Keratinocyte (primary cell): ENCODE data around the gene NME3. TPM values are rescaled to one million over a fixed set of nuclear protein-coding genes. Genes with fewer than 3 reads are reported as not detected.

Source experiments
- DNase-seq: peaks from one replicate; pipeline ENCODE4 v3.0.0-alpha.2; 2011; ENCODE audit warnings: low read depth, missing footprints, low spot score
- FAIRE-seq: peaks from 2 replicates; lab custom pipeline; 2011; peaks lifted over from hg19 to GRCh38; lab: Jason Lieb, UNC
- H2AFZ ChIP-seq: 2 replicates; pipeline ENCODE4 v1.6.0; 2012; ENCODE audit warnings: low read length, control low read depth, inconsistent platforms; ENCODE audit not compliant: control insufficient read depth
- H3K27ac ChIP-seq: 2 replicates; pipeline ENCODE4 v1.5.1; 2011; ENCODE audit warnings: low read length; ENCODE audit not compliant: control insufficient read depth, insufficient read depth
- H3K27me3 ChIP-seq: 3 replicates; pipeline ENCODE4 v1.6.0; 2011; ENCODE audit warnings: low read length; ENCODE audit not compliant: control insufficient read depth, insufficient read depth; ENCODE audit errors: extremely low read depth
- H3K36me3 ChIP-seq, 2 experiments: 2 replicates in 1 of 2; 3 replicates in 1 of 2; pipeline ENCODE4 v1.5.1; 2011; ENCODE audit warnings: low read length in 2 of 2, mild to moderate bottlenecking in 1 of 2; ENCODE audit not compliant: control insufficient read depth in 2 of 2, insufficient read depth in 2 of 2; ENCODE audit errors: extremely low read depth in 1 of 2
- H3K4me1 ChIP-seq: 3 replicates; pipeline ENCODE4 v1.5.1; 2011; ENCODE audit warnings: low read length; ENCODE audit not compliant: control insufficient read depth, insufficient read depth; ENCODE audit errors: extremely low read depth
- H3K4me2 ChIP-seq: 3 replicates; pipeline ENCODE4 v1.6.0; 2011; ENCODE audit warnings: low read depth, low read length; ENCODE audit not compliant: control insufficient read depth, insufficient read depth; ENCODE audit errors: extremely low read depth
- H3K4me3 ChIP-seq, 3 experiments: fragments of 200-600 bp in 1 of 3; sonication (generic) in 1 of 3; 2 replicates in 2 of 3; 3 replicates in 1 of 3; pipeline ENCODE4 v1.5.1; 2011 to 2016; ENCODE audit warnings: low read length in 3 of 3, mild to moderate bottlenecking in 3 of 3, control low read depth in 2 of 3, inconsistent platforms in 1 of 3, low read depth in 1 of 3, mixed read lengths in 1 of 3, mixed run types in 1 of 3, moderate library complexity in 1 of 3; ENCODE audit not compliant: control insufficient read depth in 2 of 3, insufficient read depth in 2 of 3; ENCODE audit errors: extremely low read depth in 1 of 3
- H3K79me2 ChIP-seq: 2 replicates; pipeline ENCODE4 v1.6.0; 2012; ENCODE audit warnings: low read length; ENCODE audit not compliant: control insufficient read depth, insufficient read depth
- H3K9ac ChIP-seq: 3 replicates; pipeline ENCODE4 v1.6.0; 2011; ENCODE audit warnings: low read length; ENCODE audit not compliant: control insufficient read depth, insufficient read depth; ENCODE audit errors: extremely low read depth
- H3K9me1 ChIP-seq: 3 replicates; pipeline ENCODE4 v1.6.0; 2011; ENCODE audit warnings: low read length; ENCODE audit not compliant: control insufficient read depth, insufficient read depth; ENCODE audit errors: extremely low read depth
- H3K9me3 ChIP-seq: 2 replicates; pipeline ENCODE4 v1.5.1; 2012; ENCODE audit warnings: low read depth, low read length; ENCODE audit not compliant: control insufficient read depth
- H4K20me1 ChIP-seq: 3 replicates; pipeline ENCODE4 v1.6.0; 2011; ENCODE audit warnings: low read length; ENCODE audit not compliant: control insufficient read depth, insufficient read depth; ENCODE audit errors: extremely low read depth
- CTCF ChIP-seq, 3 experiments: IDR thresholded peaks in 1 of 3; conservative IDR thresholded peaks in 1 of 3; optimal IDR thresholded peaks in 1 of 3; 2 replicates in 2 of 3; 3 replicates in 1 of 3; pipeline versions ENCODE3 to v1.5.1; 2011; ENCODE audit warnings: low read length in 3 of 3, mild to moderate bottlenecking in 3 of 3, moderate library complexity in 2 of 3, control low read depth in 1 of 3, inconsistent platforms in 1 of 3; ENCODE audit not compliant: insufficient read depth in 2 of 3; ENCODE audit errors: extremely low read depth in 1 of 3
- EZH2 ChIP-seq: IDR thresholded peaks from one replicate; pipeline ENCODE4 v1.6.1; 2012; ENCODE audit warnings: inconsistent platforms, mild to moderate bottlenecking, low read length, moderate library complexity
- dilution Hi-C: fragments of 300-500 bp; cut with MboI; formaldehyde crosslinking; loops from one replicate; pipeline ENCODE4 v1.7.0; 2020; ENCODE audit warnings: low sequenced_read_pairs; ENCODE audit not compliant: extremely low pct_ligation_motif_present
- polyA plus RNA-seq, 5 experiments: library from polyadenylated mRNA; depleted of rRNA in 3 of 5; stranded (reverse) in 3 of 5; stranded (forward) in 1 of 5; unstranded in 1 of 5; fragments of >200 nt; gene quantifications; 1 replicate in 1 of 5; 2 replicates in 3 of 5; 3 replicates in 1 of 5; pipeline versions ENCODE4 v1.2.1 to v1.2.3, GENCODE V29; 2011 to 2012; ENCODE audit warnings: missing spikeins in 2 of 5, low read depth in 1 of 5, low replicate concordance in 1 of 5

NME3 gene
- polyA plus RNA-seq, 1 donor (not counting 4 experiments of a cell fraction or from before 2014, with no cell fraction given): 10.1 TPM

GRCh38 chr16:1782408-1783264 is 11.3 kb upstream of the NME3 start, which contains the start of the genes NUBP2 and SPSB3:
TSS of gene NUBP2 (plus strand) at chr16:1782960. CDS start at chr16:1783021, 61 bp downstream.
TSS of gene SPSB3 (minus strand) at chr16:1782571. CDS start at chr16:1781483, 1,088 bp downstream.
- Histone ChIP-seq H3K36me3 (peaks cover 7 to 8% of the 10 kb centered on the region in 2 experiments), H3K27ac (peak within 1 kb of the TSS; percentile 58), H3K4me3 (peak within 1 kb of the TSS; percentile 86 to 92 (median 92)), H3K9ac (peak within 1 kb of the TSS; percentile 81), H4K20me1 (no peaks in the 10 kb centered on the region), H3K4me2 (peak within 1 kb of the TSS; percentile 89), H3K9me3 (no peaks in the 10 kb centered on the region), H3K9me1 (peaks cover 4% of the 10 kb centered on the region), H3K79me2 (peaks cover 42% of the 10 kb centered on the region), H3K4me1 (peaks cover 17% of the 10 kb centered on the region), H2AFZ (peak within 1 kb of the TSS; percentile 56), H3K27me3 (no peaks in the 10 kb centered on the region)
- peak; percentile 98 for FAIRE-seq
- dilution Hi-C loops: no loop called here
- no peak for TF ChIP-seq CTCF (optimal IDR thresholded peaks at IDR 0.05 in 1 of 3, IDR thresholded peaks at IDR 0.05 in 1 of 3, conservative IDR thresholded peaks at IDR 0.05 in 1 of 3; ENCODE audit: extremely low read depth in 1 of 3, insufficient read depth in 2 of 3, low read length in 3 of 3)
- no peak for TF ChIP-seq EZH2
- peak; percentile 99 for DNase-seq

GRCh38 chr16:1781758-1782407 is 10.5 kb upstream of the NME3 start:
- dilution Hi-C loops: no loop called here
- Histone ChIP-seq H3K9me1 (peaks cover 4% of the 10 kb centered on the region), H3K4me3 (peak overlapping the region; percentile 84 to 92 (median 86)), H4K20me1 (no peaks in the 10 kb centered on the region), H3K9ac (peak overlapping the region; percentile 76), H3K9me3 (no peaks in the 10 kb centered on the region), H3K4me2 (peak overlapping the region; percentile 89), H3K79me2 (peaks cover 34% of the 10 kb centered on the region), H2AFZ (no peak overlapping the region), H3K27ac (peak overlapping the region; percentile 22), H3K4me1 (peaks cover 17% of the 10 kb centered on the region), H3K27me3 (no peaks in the 10 kb centered on the region), H3K36me3 (peaks cover 0 to 12% of the 10 kb centered on the region in 2 experiments)
- DNase-seq (no peak), FAIRE-seq (no peak)
- peak in 2 of 3 experiments; percentile 15 to 29 for TF ChIP-seq CTCF (optimal IDR thresholded peaks at IDR 0.05 in 1 of 3, IDR thresholded peaks at IDR 0.05 in 1 of 3, conservative IDR thresholded peaks at IDR 0.05 in 1 of 3; ENCODE audit: extremely low read depth in 1 of 3, insufficient read depth in 2 of 3, low read length in 3 of 3)
- no peak for TF ChIP-seq EZH2
